ENCODE data around the gene USP32. TPM values are rescaled to one million over a fixed set of nuclear protein-coding genes. Genes with fewer than 3 reads are reported as not detected.

The USP32 gene
- total RNA-seq, 4 donors from 2014 or later: 56.3 to 72.0 (median 60.9) TPM

- WGBS, 2 donors: 92 to 96% methylated on average over 4 of the region's 4 CpGs
- H3K4me3 ChIP-seq (ENCODE audit: low read depth, poor library complexity, severe bottlenecking): no peak overlapping the region
- intact Hi-C loops (cut with DNase I; ENCODE audit: low total_unique reads): no loop called here
- no peak for DNase-seq (ENCODE audit: low spot score in 2 of 2)
- TF ChIP-seq CTCF (IDR thresholded peaks at IDR 0.05) (no peak), POLR2A (IDR thresholded peaks at IDR 0.05) (no peak)
Measured at GRCh38 chr17:60297760-60298401, 94.1 kb downstream of the USP32 start.

GRCh38 chr17:60296177-60296576 lies 95.8 kb downstream of the USP32 start:
- intact Hi-C loops (cut with DNase I; ENCODE audit: low total_unique reads): no loop called here
- H3K4me3 ChIP-seq (ENCODE audit: low read depth, poor library complexity, severe bottlenecking): no peak overlapping the region
- DNase-seq (ENCODE audit: low spot score in 2 of 2): no peak
- WGBS, 2 donors: 84 to 93% methylated on average over 2 of the region's 2 CpGs
- TF ChIP-seq CTCF (IDR thresholded peaks at IDR 0.05) (no peak), POLR2A (IDR thresholded peaks at IDR 0.05) (no peak)

GRCh38 chr17:60293580-60294335 lies 98.2 kb downstream of the USP32 start:
- no peak for TF ChIP-seq POLR2A (IDR thresholded peaks at IDR 0.05)
- no peak for TF ChIP-seq CTCF (IDR thresholded peaks at IDR 0.05)
- intact Hi-C loops (cut with DNase I; ENCODE audit: low total_unique reads): no loop called here
- DNase-seq (ENCODE audit: low spot score in 2 of 2): no peak
- 96 to 97% methylated on average over 3 of the region's 3 CpGs for WGBS, 2 donors
- no peak overlapping the region for H3K4me3 ChIP-seq (ENCODE audit: low read depth, poor library complexity, severe bottlenecking)

- no peak for TF ChIP-seq POLR2A (IDR thresholded peaks at IDR 0.05)
- no peak for TF ChIP-seq CTCF (IDR thresholded peaks at IDR 0.05)
- 98% methylated on average over 1 of the region's 1 CpG for WGBS, 2 donors
- H3K4me3 ChIP-seq (ENCODE audit: low read depth, poor library complexity, severe bottlenecking): no peak overlapping the region
- intact Hi-C loops (cut with DNase I; ENCODE audit: low total_unique reads): no loop called here
- DNase-seq (ENCODE audit: low spot score in 2 of 2): no peak
Measured at GRCh38 chr17:60292697-60293096, 99.2 kb downstream of the USP32 start.

- TF ChIP-seq CTCF (IDR thresholded peaks at IDR 0.05) (no peak), POLR2A (IDR thresholded peaks at IDR 0.05) (no peak)
- no peak for DNase-seq (ENCODE audit: low spot score in 2 of 2)
- H3K4me3 ChIP-seq (ENCODE audit: low read depth, poor library complexity, severe bottlenecking): no peak overlapping the region
- 93 to 95% methylated on average over 1 of the region's 1 CpG for WGBS, 2 donors
- intact Hi-C loops (cut with DNase I; ENCODE audit: low total_unique reads): no loop called here
Measured at GRCh38 chr17:60284709-60285108, 107.2 kb downstream of the USP32 start.
